ENCODE data around the gene CCND3.

DNA sequence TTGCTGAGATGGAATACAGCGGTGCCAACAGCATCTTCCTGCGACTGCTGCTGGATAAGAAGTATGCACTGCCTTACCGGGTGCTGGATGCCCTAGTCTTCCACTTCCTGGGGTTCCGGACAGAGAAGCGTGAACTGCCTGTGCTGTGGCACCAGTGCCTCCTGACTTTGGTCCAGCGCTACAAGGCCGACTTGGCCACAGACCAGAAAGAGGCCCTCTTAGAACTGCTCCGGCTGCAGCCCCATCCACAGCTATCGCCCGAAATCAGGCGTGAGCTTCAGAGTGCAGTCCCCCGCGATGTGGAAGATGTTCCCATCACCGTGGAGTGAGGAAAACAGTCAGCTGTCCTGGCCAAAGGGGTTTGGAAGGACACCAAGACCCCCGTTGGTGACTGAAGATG is 9.2 kb downstream of the CCND3 start:
- TF ChIP-seq, protein P1, sequence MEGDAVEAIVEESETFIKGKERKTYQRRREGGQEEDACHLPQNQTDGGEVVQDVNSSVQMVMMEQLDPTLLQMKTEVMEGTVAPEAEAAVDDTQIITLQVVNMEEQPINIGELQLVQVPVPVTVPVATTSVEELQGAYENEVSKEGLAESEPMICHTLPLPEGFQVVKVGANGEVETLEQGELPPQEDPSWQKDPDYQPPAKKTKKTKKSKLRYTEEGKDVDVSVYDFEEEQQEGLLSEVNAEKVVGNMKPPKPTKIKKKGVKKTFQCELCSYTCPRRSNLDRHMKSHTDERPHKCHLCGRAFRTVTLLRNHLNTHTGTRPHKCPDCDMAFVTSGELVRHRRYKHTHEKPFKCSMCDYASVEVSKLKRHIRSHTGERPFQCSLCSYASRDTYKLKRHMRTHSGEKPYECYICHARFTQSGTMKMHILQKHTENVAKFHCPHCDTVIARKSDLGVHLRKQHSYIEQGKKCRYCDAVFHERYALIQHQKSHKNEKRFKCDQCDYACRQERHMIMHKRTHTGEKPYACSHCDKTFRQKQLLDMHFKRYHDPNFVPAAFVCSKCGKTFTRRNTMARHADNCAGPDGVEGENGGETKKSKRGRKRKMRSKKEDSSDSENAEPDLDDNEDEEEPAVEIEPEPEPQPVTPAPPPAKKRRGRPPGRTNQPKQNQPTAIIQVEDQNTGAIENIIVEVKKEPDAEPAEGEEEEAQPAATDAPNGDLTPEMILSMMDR (conservative IDR thresholded peaks at IDR 0.05; ENCODE audit: low read length) = no peak
- no peak for TF ChIP-seq EZH2phosphoT487 (IDR thresholded peaks at IDR 0.05; ENCODE audit: borderline replicate concordance, low read depth, low read length)

All from OCI-LY7 (cell line).